Stimulated activated CD4-positive, alpha-beta T cell treated with anti-CD3 and anti-CD28 coated beads, Interleukin-2, amount 100 ng/mL, for 24 hours (primary cell): ENCODE measurements around the gene UROC1.

Experiments
- DNase-seq, 2 donors: peaks; one replicate each; pipeline ENCODE4 v3.0.0-alpha.2; 2020

Gene UROC1

DNA sequence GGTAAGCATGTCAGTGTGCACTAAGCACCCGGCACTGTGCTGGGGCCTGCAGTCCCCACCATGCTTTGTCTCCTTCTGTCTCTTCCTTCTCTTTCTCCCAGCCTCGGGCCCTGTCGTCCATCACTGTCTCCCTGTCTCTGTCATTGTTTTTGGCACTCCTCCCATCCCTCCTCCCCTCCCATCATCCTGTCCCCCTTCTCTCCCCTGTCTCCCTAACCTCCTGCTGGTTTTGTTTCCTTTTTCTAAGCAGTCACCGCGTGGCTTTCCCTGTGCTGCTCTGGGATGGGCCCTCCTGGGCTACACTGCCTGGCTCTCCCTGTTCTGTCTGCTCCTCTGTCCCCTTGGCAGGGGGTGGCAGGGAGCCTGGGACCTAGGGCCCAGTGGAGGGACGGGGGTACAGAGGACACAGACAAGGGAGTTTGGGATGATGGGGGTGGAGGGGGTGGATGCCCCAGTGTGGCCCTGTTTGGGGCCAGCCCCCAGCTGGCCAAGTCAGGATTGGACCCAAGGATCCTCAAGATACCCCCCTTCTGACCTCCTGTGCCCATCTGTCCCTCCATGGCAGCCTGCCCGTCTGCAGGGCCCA, 12.1 kb upstream of the UROC1 start:
- no peak for DNase-seq

DNA sequence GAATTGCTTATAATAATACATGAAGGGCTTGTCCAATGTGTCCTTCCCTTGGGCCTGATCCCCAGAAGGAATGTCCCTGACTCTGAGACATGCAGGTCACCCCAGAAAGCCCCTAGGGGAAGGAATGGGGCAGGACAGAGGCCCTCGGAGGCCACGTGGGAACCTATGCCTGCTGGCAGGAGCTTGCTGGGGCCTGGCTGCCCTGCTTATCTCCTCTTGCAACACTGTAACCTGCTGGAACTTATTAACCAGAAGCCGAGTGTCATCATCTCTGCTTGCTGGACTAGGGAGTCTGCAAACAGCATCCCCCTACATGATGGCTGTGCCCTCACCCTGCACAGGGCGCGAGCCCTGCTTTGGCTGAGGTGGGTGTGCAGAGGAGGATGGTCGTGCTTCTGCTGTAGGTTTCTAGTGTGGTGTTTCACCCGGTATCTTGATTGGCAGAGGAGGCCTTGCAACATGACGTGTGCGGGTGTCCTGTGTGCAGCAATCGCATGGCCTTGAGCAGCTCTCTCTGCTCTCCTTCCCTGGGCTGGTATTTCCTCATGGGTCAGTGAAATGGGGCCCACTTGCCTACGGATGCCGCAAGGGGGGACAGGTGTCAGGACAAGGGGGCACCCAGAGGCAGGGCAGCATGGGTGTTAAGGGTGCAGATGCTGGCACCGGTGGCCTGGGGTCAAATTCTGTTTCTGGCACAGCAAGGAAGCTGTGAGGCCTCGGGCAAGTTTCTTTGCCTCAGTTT, 11.4 kb upstream of the UROC1 start:
- no peak for DNase-seq

DNA sequence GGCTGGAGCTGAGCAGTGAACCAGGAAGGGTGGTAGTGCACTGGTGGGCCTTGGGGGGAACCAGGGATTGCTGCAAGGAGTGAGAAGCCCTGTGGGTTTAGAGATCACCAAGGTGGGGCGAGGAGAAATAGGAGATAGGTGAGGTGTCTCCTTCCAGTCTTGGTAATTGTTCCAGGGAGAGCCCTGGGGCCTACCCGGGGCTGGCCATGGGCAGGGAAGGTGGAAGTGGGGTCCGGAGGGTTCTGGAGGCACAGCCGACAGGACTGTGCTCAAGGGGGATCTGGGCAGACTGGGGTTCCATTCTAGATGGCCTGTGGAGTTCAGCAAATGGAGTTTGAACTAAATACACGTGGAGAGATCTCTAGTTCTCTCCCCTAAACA, 10.8 kb upstream of the UROC1 start:
- no peak for DNase-seq

DNA sequence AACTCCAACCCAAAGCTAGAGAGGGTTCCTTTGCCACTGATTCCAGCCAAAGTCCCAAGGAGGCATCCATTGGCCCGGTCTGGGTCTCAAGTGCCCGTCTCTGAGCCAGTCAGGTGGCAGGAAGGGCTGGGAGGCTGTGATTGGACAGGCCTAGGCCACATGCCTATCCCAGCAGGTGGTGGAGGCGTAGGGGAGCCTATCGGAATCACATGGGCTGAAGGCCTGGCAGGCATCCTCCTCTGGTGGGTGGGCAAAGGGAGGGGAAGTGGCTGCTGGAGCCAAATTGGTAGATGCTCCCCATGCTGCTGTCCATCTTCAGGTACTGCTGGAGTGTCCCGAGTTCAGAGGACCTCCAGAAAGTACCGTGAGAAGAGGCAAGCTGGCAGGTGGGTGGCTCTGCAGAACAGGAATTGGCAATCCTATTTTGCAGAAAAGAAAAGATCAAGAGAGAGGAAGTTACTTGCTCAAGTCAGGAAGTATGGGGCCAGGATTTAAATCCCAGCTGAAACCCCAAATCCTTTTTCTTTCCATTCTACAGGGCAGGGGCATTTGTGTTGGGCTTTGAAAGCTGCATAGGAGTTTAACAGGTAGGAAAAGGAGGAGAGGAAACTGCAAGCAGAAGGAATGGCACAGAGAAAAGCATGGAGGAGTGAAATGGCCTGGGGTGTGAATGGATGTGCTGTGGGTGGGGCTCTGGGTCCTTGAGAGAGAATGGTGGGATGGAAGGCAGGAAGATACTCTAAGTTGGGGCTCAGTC, 10.1 kb upstream of the UROC1 start:
- DNase-seq = no peak

DNA sequence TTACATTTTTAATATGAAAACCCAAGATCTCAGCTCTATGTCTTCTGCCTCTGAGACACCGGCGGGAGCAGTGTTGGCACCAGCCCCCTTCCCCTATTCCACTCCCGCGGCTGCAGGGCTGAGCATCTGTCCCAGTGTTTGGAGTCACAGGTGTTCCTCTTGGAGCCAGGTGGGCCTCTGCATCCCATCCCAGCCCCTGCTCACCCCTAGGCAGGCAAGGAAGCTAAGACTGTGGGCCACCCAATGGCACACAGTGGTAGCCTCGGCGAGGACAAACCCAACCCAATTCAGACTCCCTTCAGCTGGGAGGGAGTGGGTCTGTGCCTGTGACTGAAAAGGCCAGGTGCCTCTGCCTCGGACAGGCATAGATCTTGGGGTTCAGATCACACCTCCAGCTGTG, 9.4 kb upstream of the UROC1 start:
- no peak for DNase-seq

GRCh38 chr3:126526668-126527005, 9.1 kb upstream of the UROC1 start:
- DNase-seq = no peak

- no peak for DNase-seq
Measured at GRCh38 chr3:126525853-126526667, 8.5 kb upstream of the UROC1 start.

DNA sequence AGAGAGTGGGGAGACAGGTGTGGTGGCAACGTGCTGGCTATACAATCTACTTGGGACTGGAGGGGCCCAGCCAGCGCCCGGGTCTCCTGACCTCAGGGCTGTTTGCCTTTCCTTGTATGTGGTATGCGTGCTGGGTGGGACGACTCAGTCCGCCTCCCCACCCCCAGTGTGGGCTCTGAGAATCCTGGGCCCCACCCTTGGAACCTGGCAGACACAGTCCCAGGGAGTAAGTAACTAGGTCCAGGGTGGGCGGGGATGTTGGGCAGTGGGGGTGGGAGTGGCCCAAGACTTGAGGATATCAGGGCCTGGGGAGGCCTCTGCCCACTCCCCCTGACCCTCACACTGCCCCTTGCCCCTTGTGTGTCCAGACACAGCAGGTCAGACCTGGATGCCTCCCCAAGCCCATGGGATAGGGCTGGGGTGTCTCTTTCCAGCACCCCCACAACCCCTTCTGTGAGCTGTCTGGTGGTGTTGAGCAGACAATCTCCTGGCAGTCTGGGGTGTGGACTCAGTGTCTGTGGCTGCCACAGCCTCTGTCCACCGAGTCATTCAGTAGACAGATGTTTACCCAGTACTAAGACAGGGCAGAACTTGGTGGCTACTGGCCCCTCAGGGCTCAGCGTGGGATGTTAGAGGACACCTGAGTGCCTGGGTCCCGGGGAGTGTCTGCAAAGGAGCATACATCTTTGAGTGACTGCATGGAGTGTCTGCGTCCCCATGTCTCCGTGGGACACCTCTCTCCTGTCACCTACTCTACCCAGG, 7.7 kb upstream of the UROC1 start:
- no peak for DNase-seq

GRCh38 chr3:126524429-126524988, 6.9 kb upstream of the UROC1 start:
- no peak for DNase-seq

- peak in 1 of 2 donors; percentile 17 for DNase-seq
Measured at GRCh38 chr3:126523745-126524428, 6.3 kb upstream of the UROC1 start, which contains the start of gene CHST13. TSS of gene CHST13 (plus strand) at chr3:126524155. CDS start at chr3:126524333, 178 bp downstream.

- peak; percentile 45 to 58 for DNase-seq
Measured at GRCh38 chr3:126522363-126522788, 4.8 kb upstream of the UROC1 start.

GRCh38 chr3:126521122-126521891, 3.7 kb upstream of the UROC1 start:
- DNase-seq = no peak

DNA sequence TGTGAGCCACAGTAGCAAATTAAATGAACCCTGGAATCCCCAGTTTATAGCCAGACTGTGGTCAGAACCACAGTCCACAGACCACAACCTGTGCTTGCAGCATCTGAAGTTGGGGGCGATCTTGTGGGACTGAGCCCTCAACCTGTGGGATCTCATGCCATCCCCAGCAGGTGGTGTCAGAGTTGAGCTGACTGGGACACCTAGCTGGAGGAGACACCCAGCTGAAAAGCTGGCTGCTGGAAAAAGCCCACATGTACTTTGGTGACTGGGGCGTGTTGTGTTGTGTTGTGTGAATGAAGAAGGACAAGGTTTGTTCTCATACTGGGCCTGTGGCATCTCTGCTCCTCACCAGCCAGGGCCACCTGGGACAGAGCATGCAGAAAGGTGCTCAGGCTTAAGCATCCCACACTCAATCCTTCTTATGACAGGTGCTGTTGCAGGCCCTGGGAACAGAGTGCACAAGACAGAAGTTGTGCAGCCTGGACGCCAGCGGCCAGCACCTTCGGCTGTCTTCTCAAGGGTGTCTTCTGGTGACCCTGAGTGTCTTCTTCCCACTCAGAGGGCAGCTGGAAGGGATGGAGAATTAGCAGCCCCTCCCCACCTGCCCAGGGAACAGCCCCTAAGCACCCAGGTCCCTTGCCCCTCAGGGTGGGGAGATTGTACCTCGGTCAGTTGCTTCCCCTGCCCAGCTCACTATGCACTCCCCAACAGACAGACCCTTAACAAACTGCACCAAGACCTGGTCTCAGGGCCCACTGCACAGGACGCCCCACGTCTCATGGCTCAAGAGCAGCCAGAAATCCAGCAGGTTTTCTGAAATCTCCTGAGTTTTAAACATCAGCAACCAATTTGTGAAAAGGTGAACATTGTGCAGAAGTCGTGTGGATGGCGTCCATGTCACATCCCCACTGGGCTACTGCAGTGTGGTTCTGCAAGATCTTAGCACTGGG, 2.2 kb upstream of the UROC1 start:
- DNase-seq = no peak

DNA sequence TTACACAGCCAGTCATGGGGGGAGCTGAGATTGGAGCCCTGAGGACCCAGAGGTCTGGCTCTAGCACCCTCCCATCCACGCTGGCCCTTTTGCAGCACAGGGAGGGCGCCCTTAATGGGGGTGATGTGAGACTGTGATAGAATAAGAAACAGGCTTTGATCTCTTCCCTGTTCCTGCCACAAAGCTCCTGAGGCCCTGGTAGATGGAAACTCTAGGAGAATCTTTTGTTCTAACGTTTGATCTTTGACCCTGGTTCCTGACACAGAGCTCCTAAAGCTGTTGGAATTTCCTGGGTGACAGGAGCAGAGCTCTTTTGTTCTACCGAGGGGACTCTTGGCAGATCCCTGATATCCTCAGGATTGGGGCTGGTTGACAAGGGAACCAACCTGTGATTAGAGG, 1.2 kb upstream of the UROC1 start:
- DNase-seq = no peak

DNA sequence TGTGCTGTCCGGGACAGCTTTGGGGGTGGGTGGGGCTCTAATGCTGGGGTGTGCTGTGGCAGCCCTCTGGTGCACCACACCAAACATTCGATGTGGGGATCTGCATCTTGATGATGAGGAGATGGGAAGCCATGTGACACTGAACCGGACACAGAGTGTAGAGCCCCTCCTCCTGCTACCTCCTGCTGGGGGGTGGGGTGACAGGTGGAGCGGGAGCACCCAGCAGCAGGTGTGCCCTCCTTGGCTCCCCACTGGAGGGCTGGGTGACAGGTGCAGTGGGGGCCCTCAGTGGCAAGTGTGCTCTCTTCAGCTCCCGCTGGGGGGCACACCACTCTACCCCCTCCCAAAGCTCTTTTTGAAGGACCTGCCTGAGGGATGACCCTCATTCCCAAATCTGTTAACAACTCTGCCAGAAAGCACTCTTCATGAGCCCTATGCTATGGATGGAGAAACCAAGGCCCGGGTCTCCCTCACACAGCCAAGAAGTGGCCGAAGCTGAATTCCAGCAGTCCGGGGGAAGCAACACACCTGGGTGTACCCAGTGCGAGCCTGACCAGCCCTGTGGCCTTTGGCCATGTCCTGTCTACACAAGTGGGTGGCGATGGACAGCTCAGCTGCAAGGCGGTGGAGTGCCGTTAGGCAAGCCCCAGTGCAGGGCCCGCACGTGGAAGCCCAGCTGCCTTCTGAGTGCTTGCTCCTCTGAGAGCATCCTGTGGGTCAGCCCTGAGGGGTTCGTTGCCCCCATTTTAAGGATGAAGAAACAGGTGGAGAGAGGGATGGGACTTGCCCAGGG, 609 bp upstream of the UROC1 start:
- DNase-seq = no peak

- DNase-seq = no peak
Measured at GRCh38 chr3:126516936-126517290, 660 bp downstream of the UROC1 start.

GRCh38 chr3:126516152-126516935, 1.2 kb downstream of the UROC1 start:
- DNase-seq = no peak
